Ovary (tissue), 3 donors: ENCODE data around the gene TMEM8B.

Experiments
- CTCF ChIP-seq, 3 donors: fragments of 450-650 bp in 2 of 3; fragments of 200-600 bp in 1 of 3; IDR thresholded peaks; one replicate each; pipeline versions ENCODE4 v1.5.1 to v1.8.0; 2016 to 2022; ENCODE audit warnings: antibody characterized with exemption in 3 of 3, mild to moderate bottlenecking in 1 of 3
- EP300 ChIP-seq: sonication (generic); formaldehyde crosslinking; IDR thresholded peaks from one replicate; pipeline ENCODE4 v1.6.1; 2017; ENCODE audit warnings: antibody characterized with exemption
- POLR2A ChIP-seq: fragments of 450-650 bp; IDR thresholded peaks from one replicate; pipeline ENCODE4 v1.6.1; 2017; ENCODE audit warnings: antibody characterized with exemption, mild to moderate bottlenecking, moderate library complexity
- donor health status: DM: no; HTN: no; CAD: no.

- TF ChIP-seq POLR2A (no peak), CTCF (IDR thresholded peaks at IDR 0.05) (no peak), EP300 (no peak)
These were observed 41.4 kb downstream of the TMEM8B start, which contains the start of gene OR13J1 for GRCh38 chr9:35870351-35870923.
